GM19043 (cell line): Measurements from ENCODE around the gene C20orf144.
A peak's percentile ranks its signal among the peaks of the same experiment; 100 is the strongest.

ENCODE experiments used
- ATAC-seq: cut with Tn5 transposase; IDR thresholded peaks from one replicate; pipeline ENCODE4 v1.9.1; 2021; ENCODE audit warnings: low read depth; ENCODE audit not compliant: unreplicated experiment

The C20orf144 gene

DNA sequence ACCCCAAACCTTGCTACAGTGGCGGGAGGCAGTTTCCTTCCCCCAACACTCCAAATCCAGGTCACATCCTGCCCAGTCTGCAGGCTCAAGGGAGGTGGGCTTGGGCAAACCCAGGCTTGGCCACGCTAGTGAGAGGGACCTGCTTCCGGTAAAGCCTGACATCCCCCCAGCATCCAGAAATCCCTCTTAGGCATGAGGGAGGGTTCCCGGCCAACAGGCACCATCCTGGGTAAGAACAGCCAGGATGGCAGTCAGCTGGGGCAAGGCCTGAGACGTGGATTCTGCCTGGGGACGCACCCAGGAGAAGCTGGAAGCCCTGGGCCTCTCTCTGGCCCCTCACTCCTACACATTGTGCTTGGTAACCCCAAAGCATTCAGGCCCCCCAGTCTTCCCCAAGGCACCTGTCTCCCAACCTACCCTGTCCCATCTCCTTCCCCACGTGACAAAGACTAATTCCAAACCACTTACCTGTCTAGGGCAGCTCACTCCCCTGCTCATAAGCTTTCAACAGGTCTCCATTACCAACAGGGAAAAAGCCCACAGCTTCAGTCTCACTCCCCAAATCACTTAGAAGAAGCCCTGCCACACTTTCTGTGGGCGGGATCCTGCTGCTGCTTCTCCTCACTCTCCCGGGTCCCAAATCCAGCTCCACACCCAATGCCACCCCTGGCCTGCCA, 2.1 kb downstream of the C20orf144 start:
- ATAC-seq, result no peak

DNA sequence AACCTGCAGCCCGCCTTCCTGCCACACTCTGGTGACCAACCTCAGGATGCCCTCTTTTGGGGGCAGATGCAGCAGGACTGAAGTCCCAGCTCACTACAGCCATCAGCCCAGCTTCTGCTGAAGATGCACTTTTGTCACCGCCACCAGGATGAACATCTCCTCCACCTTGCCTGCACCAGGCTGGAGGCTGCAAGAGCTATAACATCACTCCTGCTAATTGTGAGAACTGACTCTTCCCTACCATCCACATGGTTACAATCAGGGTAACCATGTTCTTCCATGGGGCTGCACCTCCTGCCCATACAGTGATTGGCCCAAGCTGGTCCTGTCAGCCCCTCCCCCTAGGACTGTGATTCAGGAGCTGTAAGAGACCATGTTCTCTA, 2.6 kb downstream of the C20orf144 start:
- ATAC-seq, result no peak

DNA sequence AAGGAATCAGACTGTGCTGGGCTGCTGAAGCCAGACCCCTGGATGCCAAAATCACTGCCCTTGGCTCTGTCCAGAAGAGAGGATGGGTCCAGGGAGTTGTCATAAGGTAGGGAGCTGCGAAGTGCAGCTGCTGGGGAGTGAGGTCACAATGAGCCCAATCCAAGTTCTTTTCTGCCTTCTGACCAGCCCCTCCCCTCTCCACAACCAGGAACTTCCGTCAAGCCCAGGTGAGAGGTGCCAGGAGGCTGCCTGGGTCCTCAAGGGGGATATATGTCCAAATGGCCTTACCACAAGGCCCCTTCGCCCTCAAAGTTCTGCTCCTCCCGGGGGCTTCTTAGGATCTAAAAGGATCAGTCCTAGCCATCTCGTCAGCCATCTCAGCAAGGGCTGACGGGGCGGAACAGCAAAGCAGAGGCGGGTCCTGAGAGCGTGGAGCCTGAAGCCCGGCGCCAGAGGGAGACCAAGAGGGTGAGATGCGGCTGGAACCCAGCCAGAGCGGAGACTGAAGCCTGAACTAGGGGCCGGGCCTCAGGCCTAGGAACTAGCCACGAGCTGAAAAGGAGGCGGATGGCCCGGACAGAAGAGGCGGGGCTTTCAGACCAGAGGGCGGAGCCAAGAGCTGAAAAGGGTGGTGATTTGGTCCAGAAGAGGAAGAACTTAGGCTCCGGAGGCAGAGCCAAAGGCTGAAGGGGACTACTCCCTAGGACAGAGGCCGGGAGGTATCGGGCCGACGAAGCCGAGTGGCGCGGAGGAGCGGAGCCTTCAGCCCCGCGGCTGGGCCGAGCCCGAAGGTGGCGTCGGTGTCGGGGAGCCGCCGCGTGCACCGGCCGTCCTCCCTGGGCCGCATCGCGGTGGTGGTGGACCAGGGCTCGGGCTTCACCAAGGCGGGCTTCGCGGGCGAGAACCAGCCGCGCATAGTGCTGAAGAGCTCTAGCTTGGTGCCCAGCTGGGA, 4.4 kb downstream of the C20orf144 start, which contains the start of gene ACTL10:
Gene ACTL10 (plus strand): TSS at position 651 of the 952 bp plus-strand sequence. CDS start 555 bp downstream, outside the sequence.
- ATAC-seq, result no peak

DNA sequence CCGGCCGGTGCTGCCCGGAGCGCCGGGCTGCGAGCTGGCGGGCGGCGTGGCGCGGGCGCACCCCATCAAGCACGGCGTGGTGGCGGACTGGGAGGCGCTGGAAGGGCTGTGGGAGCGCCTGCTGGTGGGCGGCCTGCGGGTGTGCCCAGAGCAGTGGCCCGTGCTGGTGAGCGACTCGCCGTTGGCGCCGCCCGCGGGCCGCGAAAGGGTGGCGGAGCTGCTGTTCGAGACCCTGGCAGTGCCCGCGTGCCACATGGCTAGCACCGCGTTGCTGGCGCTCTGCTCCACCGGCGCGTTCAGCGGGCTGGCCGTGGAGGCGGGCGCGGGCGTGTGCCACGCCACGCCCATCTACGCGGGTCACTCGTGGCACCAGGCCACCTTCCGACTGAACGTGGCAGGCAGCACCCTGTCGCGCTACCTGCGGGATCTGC, 5.1 kb downstream of the C20orf144 start:
- no peak for ATAC-seq

DNA sequence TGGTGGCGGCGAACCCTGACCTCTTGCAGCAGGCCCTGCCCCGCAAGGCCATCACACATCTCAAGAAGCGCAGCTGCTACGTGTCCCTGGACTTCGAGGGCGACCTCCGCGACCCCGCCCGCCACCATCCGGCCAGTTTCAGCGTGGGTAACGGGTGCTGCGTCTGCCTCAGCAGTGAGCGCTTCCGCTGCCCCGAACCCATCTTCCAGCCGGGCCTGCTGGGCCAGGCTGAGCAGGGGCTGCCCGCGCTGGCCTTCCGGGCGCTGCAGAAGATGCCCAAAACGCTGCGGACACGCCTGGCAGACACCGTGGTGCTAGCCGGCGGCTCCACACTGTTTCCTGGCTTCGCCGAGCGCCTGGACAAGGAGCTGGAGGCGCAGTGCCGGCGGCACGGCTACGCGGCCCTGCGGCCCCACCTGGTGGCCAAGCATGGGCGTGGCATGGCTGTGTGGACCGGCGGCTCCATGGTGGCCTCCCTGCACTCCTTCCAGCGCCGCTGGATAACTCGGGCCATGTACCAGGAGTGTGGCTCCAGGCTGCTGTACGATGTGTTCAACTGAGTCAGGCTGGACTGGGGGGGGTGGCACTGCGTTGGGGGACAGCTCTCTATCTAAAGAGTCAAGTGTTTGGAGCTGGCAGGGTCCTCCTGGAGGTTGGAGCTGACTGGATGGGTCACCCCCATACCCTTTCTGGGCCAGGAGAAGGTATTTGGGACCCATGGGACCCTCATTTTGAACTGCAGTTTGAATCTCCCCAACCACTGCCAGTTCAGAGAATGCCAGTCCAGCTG, 5.7 kb downstream of the C20orf144 start:
- ATAC-seq, result no peak

DNA sequence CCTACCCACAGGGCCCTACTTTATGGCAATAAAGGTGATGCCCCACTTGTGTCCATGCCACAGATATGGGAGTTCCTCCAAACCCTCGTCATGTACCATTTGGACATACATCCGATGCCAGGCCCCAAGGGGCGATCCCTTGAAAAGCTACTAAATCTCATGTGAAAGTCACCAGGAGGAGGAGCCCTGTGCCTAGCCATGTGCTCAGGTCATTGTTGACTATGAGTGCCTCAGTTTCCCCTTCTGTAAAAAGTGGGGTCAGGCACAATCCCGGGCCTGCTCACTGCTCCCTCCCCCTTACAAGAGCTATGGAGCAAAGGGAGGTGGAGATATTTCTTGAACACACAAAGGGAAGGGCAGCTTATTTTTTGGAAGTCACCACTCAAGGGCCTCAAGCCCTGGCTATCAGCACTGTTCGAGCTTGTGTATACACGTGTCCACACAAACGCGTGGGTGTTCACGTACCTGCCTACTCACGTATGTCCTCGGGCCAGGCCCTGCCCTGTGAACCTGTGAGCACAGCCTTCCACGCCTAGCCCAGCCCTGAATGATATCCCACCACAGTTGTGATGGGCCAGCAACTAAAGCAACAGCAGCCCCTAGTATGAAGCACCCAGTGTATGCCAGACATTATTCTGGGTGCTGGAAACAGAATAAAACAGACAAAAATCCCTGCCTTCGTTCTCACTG, 6.5 kb downstream of the C20orf144 start:
- ATAC-seq, result no peak

DNA sequence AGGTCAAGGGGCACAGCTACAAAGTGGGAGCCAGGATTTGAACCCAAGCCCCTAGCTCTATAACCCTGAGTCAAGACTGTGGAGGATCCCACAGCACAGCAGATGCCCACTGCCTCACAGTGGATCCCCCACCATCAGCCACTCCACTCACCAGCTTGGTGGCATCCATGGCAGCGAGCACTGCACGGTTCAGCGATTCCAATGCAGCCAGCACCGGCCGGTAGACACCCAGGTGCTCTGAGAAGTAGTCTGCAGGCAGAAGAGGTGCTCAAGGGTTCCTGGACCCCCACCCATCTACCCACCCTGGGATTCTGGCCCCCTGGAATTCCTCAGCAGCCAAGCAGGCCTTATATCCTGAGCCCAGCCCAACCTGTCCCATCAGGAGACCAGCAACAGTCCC, 7.1 kb downstream of the C20orf144 start:
- ATAC-seq, result no peak

DNA sequence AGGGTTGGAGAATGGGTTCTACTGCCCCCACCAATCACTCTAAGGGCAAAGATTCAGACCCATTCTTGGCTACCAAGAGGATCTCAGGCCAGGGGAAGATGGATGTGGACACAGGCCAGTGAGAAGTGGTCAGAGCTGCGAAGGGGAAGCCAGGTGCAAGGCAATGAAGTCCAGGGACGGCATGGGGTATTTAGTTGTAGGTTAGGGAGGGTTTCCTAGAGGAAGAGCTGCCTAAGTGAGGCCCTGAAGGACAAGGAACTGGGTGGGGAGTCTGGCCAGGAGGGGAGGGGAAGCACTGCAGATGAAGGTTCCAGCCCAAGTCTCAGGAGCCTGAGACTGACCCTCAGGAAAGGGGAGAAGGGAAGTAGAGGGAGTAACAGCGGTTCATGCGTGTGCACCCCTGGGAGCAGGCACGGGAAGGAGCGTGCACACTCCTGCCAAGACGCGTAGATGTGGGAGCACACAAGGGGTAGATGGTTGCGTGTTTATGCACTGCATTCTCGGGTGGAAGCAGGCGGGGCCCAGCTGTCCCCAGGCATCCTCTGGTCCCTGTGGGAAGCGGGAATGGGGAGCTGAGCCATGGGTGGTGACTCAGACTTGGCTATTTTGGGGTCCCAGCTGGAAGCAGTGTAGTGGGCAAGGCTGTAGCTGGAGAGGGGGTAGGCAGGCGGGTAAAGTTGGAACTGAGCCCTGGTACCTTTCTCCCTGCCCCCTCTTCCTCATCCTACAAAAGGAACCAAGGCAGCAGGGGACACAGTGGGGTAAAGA, 7.9 kb downstream of the C20orf144 start:
- no peak for ATAC-seq

DNA sequence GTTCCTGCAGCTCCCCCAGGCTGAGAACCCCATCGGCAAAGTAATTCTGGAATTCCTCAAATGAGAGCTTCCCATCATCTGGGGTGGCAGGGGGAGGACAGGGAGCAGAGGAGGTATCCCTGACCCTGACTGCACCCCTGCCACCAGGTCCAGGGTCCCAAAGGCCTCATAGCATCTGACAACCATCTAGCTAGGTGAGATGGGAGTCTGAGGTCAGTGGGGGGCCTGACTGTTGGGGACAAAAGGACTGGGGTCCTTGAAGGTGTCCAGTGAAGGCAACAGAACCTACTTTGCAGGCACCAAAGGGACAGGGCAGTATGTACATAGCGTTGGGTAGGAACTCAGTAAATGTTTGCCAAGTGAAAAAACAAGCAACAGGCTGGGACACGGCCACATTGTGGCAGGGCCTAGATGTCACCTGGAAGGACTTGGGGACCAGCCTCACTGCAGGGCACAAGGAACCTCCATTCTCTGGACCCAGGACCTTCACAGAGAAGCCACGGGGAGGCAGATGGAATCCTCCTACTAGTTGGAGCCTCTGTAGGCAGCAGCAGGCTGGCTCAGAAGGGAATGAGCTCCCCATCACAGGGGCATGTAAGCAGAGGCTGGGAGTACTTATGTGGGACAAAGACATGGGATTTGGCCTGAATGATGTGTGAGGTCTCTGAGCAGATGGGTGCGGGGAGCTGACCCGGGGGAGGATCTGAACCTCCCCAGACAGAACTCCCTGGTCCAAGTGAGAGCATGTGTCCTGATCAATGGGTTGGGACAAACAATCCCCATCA, 8.8 kb downstream of the C20orf144 start:
- no peak for ATAC-seq

DNA sequence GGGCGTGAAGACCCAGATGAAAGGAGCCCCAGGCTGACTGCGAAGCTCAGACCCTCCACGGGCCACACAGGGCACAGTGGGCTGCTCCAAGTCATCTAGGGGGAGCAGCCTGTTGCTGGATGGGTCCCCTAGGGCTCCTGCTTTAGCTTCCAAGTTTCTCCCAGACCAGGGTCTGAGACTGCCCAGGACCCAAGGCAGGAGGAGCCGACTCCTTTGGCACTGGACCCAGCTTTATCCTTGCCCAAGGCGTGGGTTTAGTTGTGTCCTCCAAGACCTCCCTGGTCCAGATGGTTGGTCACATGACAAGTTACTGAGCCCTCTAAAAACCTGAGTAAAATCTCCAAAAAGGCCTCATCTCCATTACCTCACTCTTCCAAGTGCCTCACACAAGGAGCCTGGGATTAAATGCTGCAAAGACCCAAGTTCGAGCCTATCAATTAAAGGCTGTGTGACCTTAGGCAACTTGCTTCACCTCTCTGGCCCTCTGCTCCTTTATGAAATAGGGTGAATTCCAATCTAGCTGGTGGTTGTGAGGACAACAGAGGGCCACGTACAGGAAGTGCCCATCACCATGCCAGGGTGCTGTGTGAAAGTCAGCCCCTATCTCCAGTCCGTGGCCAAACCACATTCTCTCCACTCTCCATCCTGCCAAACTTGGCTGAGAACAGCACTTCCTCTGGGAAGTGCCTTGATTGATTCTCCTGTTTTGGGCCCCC, 9.6 kb downstream of the C20orf144 start:
- ATAC-seq, result no peak

DNA sequence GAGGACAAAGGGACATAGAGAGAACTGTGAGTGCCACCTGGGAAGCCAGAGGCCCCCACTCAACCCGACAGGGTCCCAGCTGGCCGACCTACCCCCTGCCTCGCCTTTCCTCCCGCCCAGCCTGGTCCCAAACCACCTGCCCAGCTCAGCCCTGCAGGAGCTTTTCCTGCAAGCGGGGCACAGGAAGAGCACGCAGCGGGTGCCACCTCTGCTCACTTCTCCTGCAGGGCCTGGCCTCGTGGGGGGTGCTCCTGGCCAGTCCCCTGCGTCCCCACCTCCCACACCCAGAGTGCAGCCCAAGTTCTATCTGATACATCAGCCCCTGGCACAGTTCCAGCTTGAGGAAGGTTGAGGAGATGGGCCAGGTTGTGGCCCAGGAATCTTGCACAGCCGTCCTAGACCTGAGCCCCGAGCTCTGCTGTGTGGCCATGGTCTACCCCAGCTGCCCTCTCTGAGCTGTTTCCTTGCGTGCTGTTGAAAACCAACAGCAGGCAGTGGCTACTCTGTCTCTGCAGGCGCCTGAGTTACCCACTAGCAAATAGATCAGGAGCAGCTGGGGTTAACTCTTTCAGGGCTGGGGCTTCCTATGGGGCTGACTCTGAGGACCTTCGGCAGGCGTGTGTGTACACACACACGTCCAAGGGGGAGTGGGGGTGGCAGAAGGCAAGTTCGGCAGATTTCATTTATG, 10.4 kb downstream of the C20orf144 start:
- no peak for ATAC-seq

DNA sequence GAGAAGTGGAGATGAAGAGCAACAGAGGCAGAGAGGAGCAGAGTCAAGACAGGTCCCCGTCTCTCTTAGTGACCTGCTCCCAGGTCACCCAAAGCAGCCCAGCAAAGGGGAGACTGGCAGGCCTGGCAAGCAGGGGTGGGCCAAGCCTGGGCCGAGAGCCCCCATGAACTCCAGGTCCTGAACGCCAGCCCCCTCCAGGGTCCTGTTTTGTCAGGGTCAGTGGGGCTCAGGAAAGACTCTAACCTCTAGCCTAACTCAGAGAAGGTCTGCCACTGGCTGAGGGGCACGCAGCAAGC, 10.9 kb downstream of the C20orf144 start:
- ATAC-seq, result no peak

DNA sequence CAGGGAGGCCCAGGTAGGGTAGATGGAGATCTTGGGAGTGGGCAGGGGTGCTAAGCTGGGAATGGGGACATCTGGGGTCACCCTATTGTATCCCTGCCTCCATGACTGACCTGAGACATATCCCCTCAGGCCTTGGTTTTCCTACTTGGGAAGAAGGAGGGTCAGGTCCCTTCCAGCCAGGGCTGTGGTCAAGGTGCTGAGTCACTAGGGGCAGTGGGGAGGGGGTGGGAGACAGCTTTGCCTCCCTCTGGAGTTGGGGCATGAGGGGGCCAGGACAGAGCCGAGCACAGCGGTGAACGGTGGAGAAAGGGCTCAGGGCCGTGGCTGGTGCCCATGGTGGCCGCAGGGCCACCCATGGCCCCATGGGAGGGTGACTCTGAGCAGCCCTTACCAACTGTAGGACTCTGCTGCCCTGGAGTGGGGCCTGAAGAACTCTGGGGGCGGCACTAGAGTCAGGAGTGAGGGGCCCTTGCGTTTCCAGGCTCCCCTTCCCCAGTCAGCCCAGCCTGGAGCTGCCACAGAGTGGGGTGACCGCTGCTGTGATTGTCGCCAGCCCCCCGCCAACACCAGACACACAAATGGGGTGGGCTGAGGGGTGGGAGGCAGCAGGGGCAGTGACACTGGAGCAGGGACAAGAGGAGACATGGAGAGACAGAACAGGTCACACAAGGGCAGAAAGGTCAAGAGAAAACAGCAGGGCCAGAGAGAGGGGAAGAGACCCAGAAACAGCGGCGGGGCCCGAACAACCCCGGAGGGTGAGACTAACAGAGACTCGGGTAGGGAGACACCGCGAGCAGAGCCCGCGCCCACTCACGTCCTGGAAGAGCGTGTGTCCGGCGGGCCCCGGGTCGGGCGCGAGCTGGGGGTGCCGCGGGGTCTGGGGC, 11.5 kb downstream of the C20orf144 start:
- no peak for ATAC-seq

DNA sequence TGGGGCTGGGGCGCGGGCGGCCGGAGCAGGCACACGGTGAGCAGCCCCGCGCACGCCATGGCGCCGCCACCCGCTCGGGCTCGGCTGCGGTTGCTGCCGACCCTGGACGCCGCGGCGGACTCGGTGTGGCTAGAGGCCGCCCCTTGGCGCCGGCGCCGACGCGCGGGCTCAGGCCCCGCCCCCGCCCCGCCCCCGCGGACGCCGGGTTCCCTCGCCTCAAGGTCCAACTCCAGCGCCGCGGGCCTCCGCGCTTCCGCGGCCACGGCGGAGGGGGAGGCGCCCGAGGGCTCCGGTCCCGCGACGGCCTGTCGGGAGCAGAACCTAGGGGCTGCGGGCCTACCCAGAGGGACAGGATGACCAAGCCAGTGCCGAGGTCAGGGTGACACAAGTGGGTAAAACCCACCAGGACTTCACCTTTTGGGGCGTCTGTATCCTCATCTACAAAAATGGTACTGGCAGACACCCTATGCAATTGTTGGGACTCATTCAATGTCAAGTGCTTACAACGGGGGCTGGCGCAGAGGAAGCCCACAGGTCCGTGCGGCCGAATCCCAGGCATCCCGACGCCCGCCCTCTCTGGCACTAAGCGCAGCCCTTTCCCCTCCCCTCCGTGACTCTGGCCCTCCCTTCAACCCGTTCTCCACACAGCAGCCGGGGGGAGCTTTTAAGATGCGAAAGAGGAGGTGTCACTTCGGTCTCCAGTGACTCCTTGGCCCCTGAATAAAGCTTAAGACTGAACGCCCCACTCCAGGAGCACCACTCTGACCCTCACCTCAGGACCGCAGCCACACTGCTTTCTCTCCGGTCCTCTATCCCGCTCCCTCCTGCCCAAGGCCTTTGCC, 12.4 kb downstream of the C20orf144 start, which contains the start of gene NECAB3:
Gene NECAB3 (minus strand): TSS at position 135 of the 842 bp plus-strand sequence. CDS start 76 bp downstream, at position 59.
- peak; percentile 73 for ATAC-seq

DNA sequence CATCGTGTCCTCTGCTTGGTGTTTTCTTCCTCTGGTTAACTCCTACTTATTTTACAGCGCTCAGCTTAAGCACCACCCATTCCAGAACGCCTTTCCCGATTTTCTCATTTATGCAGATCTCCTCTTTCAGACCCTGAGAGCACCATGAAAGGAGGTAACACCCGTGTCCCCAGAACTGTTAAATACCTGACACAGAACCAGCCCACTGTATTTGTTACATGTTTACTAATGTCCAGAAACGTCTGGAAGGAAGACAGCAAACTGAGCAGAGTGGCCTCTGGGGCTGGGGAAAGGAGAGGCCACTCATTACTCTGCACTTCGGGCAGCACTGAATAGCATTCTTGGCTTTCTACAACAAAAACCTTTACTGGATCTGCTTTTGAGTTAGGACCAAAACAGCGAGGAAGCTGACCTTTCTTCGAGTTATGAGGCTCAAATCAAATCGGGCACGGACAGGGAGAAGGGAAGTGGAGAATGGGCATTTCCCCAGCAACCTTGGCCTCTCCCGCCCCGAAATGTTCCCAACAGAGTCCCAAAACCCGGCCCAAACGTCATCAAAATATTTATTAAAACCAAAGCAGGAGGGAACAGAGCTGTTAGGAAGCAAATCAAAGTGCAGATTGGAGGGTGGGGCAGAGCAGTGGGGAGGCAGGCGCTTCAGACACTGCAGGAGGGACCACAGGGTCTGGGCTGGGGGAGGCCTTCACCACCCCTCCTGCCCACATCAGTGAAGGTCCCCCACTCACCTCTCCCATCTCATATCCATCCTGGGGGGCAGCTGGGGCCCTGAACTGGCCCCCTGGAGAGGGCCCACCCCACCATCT, 13.2 kb downstream of the C20orf144 start:
- no peak for ATAC-seq
